GM21723 (cell line): ENCODE data around the gene ZNF862.

Experiments
- ATAC-seq: cut with Tn5 transposase; IDR thresholded peaks from one replicate; pipeline ENCODE4 v1.9.1; 2021; ENCODE audit warnings: mild to moderate bottlenecking, moderate library complexity; ENCODE audit not compliant: unreplicated experiment

Gene ZNF862

GRCh38 chr7:149865437-149865836 lies 27.3 kb downstream of the ZNF862 start:
- ATAC-seq = no peak

DNA sequence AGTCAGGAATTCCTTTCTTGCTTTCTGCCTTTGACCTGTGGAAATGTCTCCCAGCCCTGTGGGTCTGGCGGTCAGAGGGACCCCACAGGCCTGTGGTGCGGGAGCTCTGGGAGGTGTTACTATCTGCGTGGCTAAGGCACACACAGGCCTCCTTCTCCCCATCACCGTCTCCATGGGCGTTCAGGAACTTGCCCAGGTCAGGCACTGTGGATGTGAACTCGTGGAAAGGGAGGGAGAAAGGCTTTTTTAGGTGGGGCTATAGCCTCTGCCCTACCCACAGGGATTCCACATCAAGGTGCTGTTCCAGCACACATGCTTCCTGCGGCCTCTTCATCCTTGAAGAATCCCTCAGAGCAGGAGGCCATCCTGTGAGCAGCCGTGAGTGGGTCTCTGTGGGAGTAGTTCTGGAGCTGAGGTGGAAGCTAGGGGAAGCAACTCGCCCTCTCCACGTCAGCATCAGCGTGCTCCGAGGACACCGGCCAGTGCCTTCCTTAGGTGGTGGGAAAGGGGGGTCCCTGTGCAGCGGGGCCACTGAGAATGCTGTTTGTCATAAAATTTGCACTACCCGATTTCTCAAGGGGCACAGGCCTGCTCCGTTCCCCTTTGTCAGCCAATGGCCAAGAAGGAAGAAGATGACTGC lies 28.1 kb downstream of the ZNF862 start:
- no peak for ATAC-seq

DNA sequence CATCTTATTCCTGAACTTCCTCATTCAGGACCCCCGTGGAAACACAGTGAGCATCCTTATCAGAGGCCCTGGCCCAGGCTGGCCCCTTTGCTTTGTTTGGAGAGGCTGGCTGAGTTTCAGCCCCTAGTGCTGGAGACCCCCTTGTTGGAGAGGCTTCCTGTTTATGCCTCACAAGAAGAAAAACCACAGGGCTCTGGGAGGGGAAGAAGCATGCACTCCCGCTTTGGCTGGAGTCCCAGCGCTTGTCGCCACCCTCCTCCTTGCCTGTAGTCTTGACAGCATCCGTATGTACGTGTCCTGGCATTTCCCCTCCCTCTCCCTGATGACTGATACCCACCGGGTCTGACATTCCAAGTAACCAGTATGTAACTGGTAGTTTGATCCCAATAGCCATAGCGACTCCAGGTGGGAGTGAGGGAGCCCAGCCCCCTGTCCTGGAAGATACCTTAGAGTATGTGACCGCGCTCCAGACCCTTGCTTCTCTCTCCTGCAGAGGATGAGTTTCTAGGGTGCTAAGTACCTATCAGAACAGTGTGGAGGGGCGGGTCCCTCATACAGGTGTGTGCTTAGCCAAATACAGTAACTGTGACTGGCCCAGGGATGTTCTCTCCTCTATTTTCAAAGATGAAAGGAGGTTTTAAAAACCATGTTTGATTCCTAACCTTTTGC lies 28.7 kb downstream of the ZNF862 start:
- ATAC-seq = no peak

- no peak for ATAC-seq
These were observed 29.8 kb downstream of the ZNF862 start for GRCh38 chr7:149867762-149868622.

GRCh38 chr7:149868623-149869290 lies 30.6 kb downstream of the ZNF862 start:
- no peak for ATAC-seq

DNA sequence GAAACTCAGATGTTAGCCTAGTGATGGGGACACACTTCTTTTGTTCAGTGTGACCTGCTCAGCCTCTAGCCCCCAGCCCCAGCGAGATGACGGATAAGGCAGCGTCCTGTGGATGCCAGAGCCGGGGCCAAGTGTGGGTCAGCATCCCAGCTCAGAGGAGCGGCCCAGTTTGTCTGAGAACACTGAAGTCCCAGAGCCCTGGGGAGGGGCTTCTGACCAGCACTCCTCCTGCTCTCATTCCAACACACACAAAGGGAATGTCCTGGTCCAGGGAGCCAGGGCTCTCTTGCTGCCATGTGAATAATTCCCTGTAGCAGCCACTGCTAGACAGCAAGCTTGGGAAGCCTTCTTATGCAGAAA lies 31.1 kb downstream of the ZNF862 start:
- no peak for ATAC-seq

DNA sequence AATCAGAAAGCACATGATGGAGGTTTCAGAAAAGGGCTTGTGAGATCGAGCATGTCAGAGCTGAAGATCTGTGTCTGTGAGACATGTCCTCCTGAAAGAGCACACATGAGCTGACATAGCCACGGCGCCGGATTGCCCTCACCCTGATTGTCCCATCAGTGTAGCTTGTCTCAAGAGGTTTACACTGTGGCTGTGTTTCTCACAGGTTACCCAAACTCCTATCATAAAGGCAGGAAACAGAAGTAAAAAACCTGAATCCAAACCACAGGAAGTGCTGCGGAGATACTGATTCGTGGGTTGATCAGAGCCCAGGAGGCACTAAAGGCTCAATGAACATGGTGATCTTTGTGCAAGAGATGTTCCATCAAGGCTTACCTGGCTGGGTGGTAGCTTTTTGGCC lies 31.7 kb downstream of the ZNF862 start:
- ATAC-seq = no peak

- no peak for ATAC-seq
These were observed 32.1 kb downstream of the ZNF862 start for GRCh38 chr7:149870274-149870673.

GRCh38 chr7:149870701-149871483 lies 32.7 kb downstream of the ZNF862 start:
- no peak for ATAC-seq

DNA sequence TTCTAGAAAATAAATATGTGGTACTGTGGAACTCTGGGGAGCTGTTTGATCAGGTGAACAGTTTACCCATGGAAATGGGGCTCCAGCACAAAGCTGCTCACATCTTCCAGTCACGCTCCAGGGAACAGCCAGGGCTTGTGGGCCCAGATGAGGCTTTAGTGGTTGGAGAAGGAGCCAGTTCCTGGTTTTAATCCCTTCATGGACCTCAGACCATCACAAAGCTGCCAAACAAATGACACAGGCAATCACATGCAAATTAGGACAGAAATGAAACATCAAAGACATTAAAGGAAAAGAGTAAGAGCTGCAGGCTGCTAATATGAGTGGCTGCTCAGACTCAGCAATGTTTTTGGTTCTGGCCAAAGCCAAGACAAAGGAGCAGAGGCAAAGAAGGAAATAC lies 33.4 kb downstream of the ZNF862 start:
- ATAC-seq = no peak

GRCh38 chr7:149872419-149873073 lies 34.4 kb downstream of the ZNF862 start:
- no peak for ATAC-seq

GRCh38 chr7:149873074-149873969 lies 35.1 kb downstream of the ZNF862 start, which contains the start of gene ATP6V0E2:
TSS of gene ATP6V0E2 (plus strand) at chr7:149873969. CDS start at chr7:149874066, 97 bp downstream.
- peak; percentile 91 for ATAC-seq

DNA sequence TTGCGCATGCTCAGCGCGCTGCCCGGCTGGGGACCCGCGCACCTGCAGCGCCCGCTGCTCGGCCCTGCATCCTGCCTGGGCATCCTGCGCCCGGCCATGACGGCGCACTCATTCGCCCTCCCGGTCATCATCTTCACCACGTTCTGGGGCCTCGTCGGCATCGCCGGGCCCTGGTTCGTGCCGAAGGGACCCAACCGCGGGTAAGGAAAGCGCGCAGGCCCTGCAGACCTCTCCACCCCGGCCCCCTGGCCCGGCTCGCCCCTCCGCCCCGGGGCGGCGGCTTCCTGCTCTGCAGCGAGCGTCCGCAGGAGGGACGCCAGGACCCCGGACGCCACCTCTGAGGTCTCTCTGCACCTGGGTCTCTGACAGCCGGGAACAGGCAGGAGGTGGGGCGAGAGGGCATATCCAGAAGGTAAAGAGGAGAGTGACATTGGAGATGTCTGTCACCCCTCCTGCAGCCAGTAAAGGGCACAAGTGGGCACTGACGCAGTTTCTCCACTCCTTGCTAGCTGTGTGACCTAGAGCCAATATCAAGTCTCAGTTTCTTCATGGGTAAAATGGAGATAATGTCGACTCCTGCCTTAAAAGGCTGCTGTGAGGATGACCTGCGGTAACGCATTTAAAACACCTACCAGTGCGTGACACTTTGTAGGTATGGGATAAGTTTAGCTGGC lies 35.9 kb downstream of the ZNF862 start:
- peak; percentile 27 for ATAC-seq

DNA sequence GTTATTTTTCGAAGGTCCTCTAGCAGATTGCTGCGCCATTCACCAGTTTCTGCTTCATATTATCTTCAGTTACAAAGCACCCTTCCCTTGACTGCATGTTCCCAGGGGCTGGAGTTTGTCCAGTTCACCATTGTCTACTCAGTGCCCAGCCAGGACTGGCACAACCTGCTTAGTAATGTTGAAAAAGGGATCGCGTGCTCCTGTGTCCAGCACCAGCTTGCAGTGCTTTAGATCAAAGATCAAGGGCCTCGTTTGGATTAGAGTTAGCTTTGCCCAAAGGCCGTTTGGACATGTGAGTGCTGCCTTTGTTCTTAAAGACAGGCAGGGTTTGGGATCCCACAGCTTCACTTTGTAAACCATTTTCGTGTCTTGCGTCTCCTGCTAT lies 36.5 kb downstream of the ZNF862 start:
- ATAC-seq = no peak

- ATAC-seq = no peak
These were observed 37.2 kb downstream of the ZNF862 start for GRCh38 chr7:149875396-149875795.

- no peak for ATAC-seq
These were observed 39.8 kb downstream of the ZNF862 start for GRCh38 chr7:149877890-149878522.

GRCh38 chr7:149878523-149878921 lies 40.3 kb downstream of the ZNF862 start:
- ATAC-seq = no peak

DNA sequence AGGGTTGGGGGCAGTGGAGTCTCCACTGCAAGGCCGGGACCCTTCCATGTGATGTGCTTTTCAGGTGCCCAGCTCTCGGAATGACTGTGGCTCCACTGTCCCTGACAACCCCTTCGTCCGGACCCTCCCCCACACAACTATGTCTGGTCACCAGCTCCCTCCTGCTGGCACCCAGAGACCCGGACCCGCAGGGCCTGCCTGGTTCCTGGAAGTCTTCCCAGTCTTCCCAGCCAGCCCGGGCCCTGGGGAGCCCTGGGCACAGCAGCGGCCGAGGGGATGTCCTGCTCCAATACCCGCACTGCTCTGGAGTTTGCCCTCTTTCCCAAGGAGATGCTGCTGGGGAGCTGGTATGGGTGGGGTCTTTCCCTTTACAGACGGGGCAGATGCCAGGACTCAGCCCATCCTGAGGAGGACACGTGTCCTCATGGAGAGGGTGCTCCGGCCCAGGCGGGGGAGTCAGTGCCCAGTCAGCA lies 41.1 kb downstream of the ZNF862 start:
- no peak for ATAC-seq
